Panc1 (cell line): Measurements from ENCODE around the gene DPCD.

Experiments
- CTCF ChIP-seq: fragments of 450-650 bp; IDR thresholded peaks from 2 replicates; pipeline ENCODE4 v1.5.1; 2017; ENCODE audit warnings: mild to moderate bottlenecking
- REST ChIP-seq, 2 experiments: IDR thresholded peaks; 2 replicates each; pipeline ENCODE4 v1.6.1; 2011 to 2012; ENCODE audit warnings: low read depth in 2 of 2, control low read depth in 1 of 2, low read length in 1 of 2, mild to moderate bottlenecking in 1 of 2, moderate library complexity in 1 of 2; ENCODE audit not compliant: insufficient read depth in 1 of 2
- TCF7L2 ChIP-seq: IDR thresholded peaks from 2 replicates; pipeline ENCODE4 v1.6.1; 2011; ENCODE audit warnings: mild to moderate bottlenecking, low read depth, low read length, inconsistent platforms

- TF ChIP-seq CTCF (no peak), TCF7L2 (no peak), REST (IDR thresholded peaks at IDR 0.05; ENCODE audit: insufficient read depth in 1 of 2, low read depth in 2 of 2, low read length in 1 of 2) (no peak)
Measured at GRCh38 chr10:101558671-101559595, 29.2 kb upstream of the DPCD start.
